HG02798 (cell line): ENCODE results near the gene SLC35F2.
A peak's percentile ranks its signal among the peaks of the same experiment; 100 is the strongest.
"Not testable (repeated sequence)": the region's sequence is repeated elsewhere in the genome, so short reads cannot be mapped to it uniquely, and the experiment has no call there.

Experiments used
- ATAC-seq: cut with Tn5 transposase; IDR thresholded peaks from one replicate; pipeline ENCODE4 v1.9.1; 2021; ENCODE audit warnings: mild to moderate bottlenecking; ENCODE audit not compliant: unreplicated experiment, poor library complexity

The SLC35F2 gene

DNA sequence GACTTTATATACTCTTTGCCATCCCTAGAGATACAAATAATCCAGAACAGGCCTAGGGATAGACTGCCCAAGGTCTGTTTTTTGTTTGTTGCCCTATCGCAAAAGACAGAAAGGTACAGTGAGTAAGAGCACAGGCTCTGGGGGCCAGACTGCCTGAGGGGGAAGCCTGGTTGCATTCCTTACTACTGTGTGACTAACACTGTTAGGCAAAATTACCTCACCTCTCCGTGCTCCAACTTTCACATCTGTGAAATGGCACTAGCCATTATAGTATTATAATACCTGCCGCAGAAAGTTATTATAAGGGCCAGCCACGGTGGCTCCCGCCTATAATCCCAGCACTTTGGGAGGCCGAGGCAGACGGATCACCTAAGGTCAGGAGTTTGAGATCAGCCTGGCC lies 14.5 kb downstream of the SLC35F2 start:
- ATAC-seq = no peak

DNA sequence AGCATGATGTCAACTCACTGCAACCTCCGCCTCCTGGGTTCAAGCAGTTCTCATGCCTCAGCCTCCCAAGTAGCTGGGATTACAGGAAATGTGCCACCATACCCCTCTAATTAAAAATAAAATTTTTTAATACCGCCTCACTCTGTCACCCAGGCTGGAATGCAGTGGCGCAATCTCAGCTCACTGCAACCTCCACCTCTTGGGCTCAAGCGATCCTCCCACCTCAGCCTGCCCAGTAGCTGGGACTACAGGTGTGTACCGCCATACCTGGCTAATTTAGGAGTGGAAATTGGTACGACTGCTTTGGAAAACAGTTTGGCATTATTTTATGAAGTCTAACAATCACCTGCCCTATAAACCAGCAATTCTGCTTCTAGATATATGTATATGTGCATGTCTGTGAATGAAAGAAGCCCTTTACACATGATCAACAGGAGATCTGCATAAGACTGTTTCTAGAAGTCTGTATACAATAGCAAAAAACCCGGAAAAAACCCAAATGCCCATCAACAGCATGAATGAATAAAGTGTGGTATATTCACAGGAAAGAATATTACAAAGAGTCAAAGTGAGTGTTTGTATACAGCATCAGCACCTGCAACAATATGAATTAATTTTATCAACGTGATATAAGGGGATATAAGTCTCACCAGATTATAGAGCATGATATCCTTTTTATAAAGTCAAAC lies 16.0 kb downstream of the SLC35F2 start:
- ATAC-seq = no peak

DNA sequence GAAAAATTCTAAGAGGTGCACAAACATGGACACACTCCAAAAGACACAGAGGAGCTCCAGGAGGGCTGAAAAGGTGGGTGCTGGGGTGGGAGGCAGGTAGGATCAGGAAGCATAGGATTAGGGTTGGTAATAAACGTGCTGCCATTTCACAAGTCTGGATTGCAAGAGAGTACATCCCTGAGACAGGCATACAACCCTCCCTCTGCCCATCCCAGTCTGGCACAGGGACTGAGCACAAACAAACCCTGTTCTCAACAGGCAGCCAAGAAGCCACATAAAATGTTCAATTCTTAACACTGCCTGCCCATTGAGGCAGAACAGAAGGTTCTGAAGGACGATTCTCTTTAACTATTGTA lies 18.5 kb downstream of the SLC35F2 start:
- ATAC-seq = peak; percentile 29

DNA sequence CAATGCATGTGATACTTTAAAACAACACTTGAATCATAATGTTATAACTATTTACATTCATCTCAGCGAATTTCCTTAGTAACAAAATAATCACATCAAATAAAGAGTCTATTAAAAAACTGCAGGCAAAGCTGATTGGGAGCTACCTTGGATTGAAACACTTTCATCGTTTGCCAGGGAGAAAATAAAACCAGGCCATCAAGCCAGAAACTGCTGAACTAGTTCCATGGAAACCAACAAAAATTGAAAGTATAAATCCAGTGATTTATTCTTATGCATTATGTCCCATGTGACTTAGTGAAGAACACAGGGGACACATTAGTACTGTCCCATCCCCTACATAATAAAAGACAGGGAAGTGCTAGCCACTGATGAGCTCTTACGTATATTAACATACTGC lies 21.7 kb downstream of the SLC35F2 start:
- no peak for ATAC-seq

DNA sequence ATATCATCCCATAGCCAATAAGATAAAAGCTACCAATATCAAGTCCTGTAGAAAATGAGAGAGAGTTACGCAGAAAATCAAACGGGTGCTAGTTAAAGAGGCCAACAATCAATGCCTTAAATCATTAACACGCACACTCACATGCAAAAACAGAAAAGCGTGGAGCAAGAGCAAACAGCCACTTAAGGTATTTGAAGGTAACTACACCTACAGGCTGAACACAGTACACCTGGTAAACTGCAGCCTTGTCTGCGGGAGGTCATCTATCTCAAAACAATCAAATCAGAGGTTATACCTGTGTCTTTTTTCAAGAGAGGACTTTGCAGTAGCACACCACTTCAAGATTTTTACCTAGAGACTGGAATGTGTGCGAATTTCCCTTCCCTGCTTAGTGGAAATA lies 23.6 kb downstream of the SLC35F2 start:
- no peak for ATAC-seq

DNA sequence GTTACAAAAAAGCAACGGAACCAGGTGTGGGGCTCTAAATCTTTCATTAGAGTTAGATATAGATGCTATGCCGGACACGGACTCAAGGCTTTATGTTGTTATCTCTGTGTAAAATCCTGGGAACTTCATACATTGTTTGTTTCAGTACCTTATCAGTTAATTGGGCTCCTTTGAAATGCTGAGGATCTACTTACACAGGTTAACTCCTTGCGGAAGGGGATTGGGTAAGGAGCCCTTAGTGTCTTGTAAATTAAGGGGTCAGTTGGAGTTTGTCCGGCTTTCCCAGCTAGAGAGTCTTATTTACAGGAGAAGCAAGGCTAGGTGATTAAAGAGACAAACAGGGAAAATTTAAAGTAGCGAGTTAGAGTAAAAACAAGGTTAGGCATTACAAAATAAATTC lies 24.7 kb downstream of the SLC35F2 start:
- not testable (repeated sequence) for ATAC-seq

DNA sequence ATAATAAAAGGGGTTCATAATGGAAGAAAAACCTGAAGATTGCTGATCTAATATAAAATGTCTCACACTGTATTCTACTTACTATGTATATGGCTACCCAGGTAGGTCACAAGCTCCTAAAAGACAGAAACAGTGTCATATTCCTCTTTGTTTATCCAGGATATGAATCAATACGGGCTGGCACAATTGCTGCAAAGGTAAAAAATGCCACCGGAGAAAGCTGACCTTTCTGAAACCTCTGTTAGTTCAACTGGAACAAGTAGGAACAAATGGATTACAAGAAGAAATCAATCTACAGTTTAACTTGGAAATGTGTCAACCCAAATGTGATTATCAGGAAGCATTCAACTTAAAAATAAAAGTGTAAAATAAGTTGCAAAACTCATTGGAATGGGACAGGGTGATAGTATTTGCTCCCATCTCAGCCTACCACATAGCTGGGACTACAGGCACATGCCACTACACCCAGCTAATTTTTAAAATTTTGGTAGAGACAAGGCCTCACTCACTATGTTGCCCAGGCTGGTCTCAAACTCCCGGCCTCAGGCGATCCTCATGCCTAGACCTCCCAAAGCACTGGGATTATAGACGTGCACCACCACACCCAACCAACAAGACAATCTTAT lies 27.6 kb downstream of the SLC35F2 start:
- ATAC-seq = no peak

DNA sequence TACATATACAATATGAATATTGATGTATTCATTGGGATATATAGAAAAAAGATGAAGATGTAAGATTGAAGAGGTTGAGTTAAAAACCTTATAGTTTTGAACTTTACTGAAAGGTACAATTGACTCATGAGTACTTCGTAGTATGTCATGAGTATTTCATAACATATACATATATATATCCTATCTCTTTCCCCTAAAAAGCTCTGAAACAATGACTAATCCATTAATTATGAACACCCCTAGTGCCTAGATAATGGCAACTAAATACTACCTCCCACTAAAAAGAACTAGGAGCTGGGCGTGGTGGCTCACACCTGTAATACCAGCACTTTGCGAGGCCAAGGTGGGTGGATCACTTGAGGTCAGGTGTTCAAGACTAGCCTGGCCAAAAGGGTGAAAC lies 31.5 kb downstream of the SLC35F2 start:
- ATAC-seq = no peak

DNA sequence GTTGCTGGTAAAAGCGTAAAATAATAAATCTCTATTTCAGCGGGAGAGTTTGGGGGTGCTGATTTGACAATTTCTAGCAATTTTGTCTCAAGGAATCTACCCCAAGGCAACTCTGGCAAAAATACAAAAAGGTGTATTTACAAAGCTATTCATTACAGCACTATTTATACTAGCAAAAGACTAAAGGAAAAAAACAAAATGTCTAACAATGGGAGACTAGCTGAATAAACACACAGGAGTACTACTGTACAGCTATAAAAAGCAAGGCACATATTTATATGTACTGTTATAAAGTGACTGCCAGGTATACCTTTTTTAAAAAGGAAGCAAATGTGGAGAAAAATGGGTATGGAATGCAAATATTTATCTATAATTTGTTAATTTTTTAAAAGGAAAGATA lies 32.7 kb downstream of the SLC35F2 start:
- ATAC-seq = no peak

DNA sequence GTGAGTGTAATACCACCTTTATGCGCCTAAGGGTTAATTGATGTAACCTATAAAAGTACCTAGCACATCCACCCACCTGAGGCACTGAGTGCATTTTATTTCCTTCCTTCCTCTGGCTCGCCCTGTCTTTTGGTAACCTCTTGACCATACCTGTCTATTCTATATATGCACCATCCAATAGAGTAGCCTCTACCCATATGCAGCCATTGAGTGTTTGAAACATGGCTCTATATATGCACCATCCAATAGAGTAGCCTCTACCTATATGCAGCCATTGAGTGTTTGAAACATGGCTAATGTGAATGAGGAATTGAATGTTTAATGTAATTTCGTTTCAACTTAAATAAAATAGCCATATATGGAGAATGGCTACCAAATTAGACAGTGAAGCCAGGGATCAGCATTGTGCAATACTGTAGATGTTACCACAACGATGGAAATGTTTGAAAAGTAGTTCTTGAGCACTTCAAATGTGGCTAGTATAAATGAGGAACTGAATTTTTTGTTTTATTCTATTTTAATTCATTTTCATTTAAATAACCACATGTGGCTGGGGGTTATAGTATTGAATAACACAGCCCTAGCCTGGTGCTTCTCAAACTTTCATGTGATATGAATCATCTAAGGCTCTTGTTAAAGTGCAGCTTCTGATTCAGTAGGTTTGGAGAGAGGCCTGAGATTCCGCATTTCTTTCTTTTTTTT lies 33.8 kb downstream of the SLC35F2 start:
- no peak for ATAC-seq

DNA sequence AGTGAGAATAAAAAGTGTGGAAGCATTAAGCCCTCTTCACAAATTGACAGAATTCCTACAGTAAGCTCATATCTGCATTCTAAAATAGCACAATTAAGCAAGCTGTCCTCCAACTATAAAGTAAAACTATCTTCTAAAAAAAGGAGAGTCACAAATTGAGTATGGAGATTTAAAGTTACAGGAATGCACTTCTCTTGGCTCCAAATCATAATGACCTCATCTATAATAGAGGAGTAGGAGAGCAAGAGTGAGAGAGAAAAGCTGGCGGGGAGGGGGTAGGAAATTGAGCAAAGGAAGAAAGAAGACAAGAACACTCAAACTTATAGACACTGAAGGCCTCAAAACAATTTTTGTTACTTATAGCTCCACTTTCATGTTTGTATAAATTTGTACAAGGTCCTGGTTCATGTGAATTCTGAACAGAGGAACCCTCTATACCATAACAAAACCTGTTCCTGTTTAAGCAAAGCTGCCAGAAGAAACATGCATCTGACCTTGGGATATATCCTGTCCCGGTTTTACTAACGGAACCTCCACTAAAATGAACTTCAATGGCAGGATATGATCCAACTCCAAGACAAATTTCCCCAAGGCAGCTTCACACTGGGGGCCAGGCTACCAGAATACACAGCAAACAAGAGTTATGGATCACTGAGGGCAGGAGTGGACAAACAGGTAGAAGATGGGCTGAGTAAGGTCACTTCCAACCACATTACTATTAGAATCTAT lies 37.2 kb downstream of the SLC35F2 start:
- no peak for ATAC-seq

DNA sequence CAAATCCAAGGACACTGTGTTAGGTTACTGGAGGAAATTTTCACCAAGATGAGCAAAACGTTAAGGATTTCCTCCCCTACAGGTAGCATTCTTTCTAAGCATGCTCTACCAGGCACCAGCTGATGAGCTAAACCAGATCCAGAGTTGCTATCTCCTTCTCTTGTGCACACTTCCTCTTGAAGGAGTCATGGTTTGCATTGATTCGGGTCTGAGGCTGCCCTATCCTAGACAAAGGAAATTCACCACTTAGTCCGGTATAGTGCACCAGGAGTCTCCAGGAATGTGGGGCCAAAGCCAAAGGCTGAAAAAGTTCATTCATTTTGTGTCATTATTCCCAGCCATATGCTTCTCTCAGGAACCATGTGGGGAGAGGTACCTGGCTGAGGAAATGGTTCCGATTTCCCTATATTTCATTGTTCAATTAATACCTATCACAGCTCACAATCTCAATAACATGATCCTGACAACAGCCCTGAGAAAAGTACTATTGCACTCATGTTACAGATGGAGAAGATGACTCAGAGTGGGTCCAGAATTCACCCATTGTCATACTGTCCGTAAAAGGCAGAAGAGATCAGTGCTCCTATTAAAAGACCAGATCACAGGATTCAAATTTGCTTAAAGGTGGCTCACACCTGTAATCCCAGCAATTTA lies 39.1 kb downstream of the SLC35F2 start:
- no peak for ATAC-seq

DNA sequence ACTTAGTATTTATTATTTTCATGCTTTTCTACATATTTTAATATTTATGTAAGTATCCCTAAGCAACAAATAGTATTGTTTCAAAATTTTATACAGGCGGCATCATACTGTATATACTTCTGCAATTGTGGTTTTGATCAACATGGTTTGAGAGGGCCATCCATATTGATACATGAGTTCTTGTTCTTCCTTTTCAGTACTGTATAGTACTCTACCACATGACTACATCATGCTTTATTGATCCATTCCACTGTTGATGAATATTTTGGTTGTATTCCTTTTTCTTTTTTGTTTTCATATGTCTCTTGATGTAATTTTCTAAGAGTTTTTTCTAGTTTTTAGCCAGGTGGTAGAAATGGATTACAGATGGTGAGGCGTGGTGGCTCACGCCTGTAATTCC lies 40.1 kb downstream of the SLC35F2 start:
- ATAC-seq = no peak

DNA sequence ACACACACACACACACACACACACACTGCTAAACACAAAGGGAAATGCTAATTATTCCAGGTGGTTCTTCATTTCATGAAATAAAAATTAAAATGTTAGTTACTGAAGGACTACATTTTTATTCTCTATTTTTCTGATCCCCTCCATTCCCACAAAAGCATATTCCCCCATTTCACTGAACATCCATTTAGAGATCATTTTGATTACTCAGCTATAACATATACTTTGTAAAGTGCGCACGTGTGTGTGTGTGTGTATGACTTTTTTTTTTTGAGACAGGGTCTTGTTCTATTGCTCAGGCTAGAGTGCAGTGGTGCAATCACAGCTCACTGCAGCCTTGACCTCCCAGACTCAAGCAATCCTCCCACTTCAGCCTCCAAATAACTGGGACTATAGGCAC lies 42.6 kb downstream of the SLC35F2 start:
- no peak for ATAC-seq

DNA sequence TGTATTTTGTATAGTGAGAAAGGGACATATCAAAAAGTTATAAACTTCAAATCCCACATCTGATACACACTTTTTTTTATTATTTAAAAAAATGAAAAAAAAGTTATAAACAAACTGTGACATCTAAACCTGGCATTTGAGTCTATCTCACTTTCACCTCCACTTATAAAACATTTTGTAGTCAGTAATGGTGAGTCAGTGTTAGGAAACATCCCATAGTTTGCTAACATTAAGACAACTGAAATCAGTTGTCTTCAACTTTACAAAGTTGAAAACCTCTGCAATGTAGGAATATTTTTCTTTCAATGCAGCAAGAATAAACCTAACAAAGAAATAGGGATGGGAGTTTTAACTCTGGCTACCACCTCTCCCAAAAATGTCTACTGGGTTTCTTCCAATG lies 47.7 kb downstream of the SLC35F2 start:
- ATAC-seq = no peak

DNA sequence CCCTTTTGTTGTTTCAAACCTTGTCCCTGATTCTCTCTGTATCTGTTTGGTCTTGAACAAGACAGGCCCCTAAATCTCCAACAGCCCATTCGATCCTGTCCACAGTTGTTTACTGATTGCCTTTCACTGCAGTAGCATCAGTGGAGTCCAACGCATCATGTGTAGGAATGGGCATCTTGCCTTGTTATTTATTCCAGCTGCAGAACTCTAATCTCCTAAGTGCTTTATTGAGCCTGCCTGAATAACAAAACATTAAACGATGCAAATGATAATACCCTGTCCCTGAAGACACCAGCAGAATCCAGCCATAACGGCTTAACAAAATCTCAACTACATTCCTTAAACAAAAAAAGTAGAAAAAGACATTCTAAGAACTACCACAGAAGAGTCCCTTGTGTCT lies 50.1 kb downstream of the SLC35F2 start:
- ATAC-seq = no peak

DNA sequence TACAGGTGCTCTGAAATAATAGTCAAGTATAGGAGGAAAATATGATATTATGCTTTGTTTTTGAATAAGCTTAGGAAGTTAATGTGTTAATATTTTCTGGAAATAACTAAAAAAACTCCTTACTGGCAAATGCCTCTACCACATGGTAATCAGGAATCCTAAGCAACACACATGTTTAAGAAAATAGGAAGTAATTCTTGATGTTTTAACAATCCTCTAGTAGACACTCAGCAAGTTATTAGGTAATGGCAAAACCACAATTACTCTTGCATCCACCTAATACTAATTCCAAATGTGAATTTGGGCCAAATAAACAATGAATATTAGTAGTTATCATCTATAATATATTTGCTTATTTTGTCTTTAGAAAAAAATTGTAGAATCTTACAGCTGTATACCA lies 53.6 kb downstream of the SLC35F2 start:
- ATAC-seq = no peak

DNA sequence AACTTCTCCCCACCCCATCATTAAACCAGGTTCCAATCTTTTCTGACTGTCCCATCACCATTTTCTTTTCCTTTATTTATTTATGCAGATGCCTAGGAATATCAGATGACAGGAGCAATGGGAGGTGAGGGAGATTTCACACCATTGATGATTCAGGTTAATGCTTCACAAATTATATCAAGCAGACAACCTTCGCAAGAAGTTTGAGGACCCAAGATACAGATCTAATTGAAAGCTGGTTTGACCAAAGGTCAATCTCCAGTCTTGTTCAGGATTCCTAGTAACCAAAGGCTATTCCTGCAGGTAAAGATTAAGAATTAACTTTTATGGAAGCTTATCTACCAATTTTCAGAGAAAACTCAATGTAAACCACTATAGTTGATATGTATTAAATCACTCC lies 54.4 kb downstream of the SLC35F2 start:
- no peak for ATAC-seq

DNA sequence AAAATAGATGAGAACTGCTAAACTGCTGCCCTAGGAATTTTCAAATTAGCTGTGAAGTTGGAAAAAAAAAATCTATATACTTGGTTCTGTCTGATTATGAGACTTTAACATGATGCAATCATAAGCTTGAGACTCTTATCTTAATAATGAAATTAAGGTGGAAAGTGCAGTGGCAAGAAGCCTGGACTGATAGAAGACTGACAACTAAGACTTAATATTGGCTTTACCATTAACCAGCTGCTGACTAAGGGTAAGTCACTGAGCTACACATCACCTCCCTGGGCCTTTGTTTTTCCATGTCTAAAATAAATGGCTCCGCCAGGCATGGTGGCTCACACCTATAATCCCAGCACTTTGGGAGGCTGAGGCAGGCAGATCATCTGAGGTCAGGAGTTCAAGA lies 56.9 kb downstream of the SLC35F2 start:
- no peak for ATAC-seq

DNA sequence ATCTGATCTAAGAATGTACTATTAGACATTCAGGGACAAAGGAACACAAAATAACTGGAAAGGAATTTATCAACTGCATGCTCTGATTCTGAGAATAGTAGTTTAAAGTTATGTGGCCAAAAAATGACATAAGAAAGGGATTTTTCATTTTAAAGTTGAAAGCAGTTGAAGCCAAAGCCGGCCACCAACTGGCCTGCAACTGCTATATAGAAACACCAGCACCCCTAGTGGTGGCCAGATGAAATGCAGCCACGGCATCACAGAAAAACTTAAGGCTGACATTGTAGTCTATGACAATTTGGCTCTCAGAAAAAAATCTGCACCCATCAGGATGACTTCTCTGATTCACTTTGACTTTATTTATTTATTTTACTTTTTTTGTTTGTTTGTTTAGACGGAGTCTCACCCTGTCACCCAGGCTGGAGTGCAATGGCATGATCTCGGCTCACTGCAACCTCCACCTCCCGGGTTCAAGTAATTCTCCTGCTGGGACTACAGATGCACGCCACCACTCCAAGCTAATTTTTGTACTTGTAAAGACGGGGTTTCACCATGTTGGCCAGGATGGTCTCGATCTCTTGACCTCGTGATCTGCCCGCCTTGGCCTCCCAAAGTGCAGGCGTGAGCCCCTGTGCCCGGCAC lies 59.2 kb downstream of the SLC35F2 start:
- ATAC-seq = peak; percentile 84
